Activated T-cell treated with anti-CD3 and anti-CD28 coated beads, Interleukin-2, amount 50 U/mL, for 24 hours (primary cell): ENCODE results near the gene ERF.
"Not testable (repeated sequence)": the region's sequence is repeated elsewhere in the genome, so short reads cannot be mapped to it uniquely, and the experiment has no call there.

Experiments used
- DNase-seq: peaks from one replicate; pipeline ENCODE4 v3.0.0-alpha.2; 2020
- H3K27ac Mint-ChIP-seq: 2 replicates; pipeline ENCODE4 v1.8.0; 2020; ENCODE audit warnings: mild to moderate bottlenecking, mixed read lengths
- H3K27me3 Mint-ChIP-seq: 2 replicates; pipeline ENCODE4 v1.8.0; 2020; ENCODE audit warnings: mixed read lengths
- H3K36me3 Mint-ChIP-seq: 2 replicates; pipeline ENCODE4 v1.8.0; 2020; ENCODE audit warnings: low read depth, mixed read lengths
- H3K4me1 Mint-ChIP-seq: 2 replicates; pipeline ENCODE4 v1.8.0; 2020; ENCODE audit warnings: low read depth, mixed read lengths
- H3K4me3 Mint-ChIP-seq: 2 replicates; pipeline ENCODE4 v1.8.0; 2020; ENCODE audit warnings: mild to moderate bottlenecking, moderate library complexity, mixed read lengths
- H3K9me3 Mint-ChIP-seq: 2 replicates; pipeline ENCODE4 v1.8.0; 2020; ENCODE audit warnings: mixed read lengths

The ERF gene

DNA sequence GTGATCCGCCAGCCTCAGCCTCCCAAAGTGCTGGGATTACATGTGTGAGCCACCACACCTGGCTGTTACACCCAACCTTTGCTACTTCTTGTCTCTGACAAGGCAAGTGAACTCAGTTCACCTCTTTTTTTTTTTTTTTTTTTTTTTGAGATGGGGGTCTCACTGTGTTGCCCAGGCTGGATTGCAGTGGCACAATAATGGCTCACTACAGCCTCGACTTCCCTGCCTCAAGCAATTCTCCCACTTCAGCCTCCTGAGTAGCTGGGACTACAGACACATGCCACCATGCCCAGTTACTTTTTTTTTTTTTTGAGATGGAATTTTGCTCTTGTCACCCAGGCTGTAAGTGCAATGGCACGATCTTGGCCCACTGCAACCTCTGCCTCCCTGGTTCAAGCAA lies 2.9 kb upstream of the ERF start:
- H3K4me3 Mint-ChIP-seq, H3K27me3 Mint-ChIP-seq, H3K9me3 Mint-ChIP-seq, H3K36me3 Mint-ChIP-seq, DNase-seq, H3K27ac Mint-ChIP-seq: not testable (repeated sequence)
- peaks cover 13% of the 10 kb centered on the region for H3K4me1 Mint-ChIP-seq

DNA sequence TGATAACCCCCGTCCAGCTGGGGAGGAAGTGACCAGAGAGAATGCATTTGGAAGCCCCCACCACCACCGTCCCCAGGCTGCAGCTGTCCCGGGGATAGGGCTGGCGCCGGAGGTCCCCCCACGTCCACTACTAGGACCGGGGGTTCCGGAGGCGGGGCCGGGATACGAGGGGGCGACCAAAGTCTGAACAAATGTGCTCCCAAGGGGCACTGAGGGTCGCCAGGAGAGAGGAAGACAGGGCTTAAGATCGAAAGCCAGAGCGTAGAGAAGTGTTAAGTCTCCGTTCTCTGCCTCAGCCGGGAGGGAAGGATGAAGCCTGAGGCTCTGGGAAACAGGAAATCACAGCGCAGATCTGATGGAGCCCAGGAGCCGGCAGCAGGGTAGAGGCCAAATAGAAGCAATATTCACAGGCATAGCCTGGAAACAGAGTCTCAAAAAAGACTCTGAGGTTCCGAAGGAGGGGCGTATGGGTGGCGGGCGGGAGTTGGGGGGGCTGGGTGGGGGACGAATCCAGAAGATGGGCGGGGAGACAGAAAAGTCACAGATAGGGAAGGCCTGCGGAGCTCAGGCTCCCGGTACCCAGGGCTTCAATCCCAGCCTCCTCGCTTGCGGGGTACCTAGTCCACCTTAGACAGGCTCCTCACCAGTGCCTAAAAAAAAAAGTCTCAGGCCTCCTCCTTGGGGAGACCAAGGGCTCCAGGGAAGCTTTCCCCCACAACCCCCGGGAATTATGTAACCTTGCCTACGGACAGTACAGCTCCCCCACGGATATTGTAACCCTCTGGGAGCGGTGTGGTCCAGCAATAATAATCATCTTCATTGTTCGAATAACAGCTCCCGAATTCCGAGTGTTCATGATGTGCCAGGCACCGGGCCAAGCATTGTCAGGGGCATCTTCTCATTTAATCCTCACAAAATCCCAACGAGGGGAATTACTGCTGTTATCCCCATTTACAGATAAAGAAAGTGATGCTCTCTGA lies 1.1 kb upstream of the ERF start:
- H3K4me1 Mint-ChIP-seq, result peaks cover 24% of the 10 kb centered on the region
- no peak for DNase-seq
- H3K36me3 Mint-ChIP-seq, result peaks cover 19% of the 10 kb centered on the region
- peak overlapping the region; percentile 78 for H3K4me3 Mint-ChIP-seq
- peak overlapping the region; percentile 38 for H3K27ac Mint-ChIP-seq
- no peaks in the 10 kb centered on the region for H3K27me3 Mint-ChIP-seq
- H3K9me3 Mint-ChIP-seq, result no peaks in the 10 kb centered on the region

DNA sequence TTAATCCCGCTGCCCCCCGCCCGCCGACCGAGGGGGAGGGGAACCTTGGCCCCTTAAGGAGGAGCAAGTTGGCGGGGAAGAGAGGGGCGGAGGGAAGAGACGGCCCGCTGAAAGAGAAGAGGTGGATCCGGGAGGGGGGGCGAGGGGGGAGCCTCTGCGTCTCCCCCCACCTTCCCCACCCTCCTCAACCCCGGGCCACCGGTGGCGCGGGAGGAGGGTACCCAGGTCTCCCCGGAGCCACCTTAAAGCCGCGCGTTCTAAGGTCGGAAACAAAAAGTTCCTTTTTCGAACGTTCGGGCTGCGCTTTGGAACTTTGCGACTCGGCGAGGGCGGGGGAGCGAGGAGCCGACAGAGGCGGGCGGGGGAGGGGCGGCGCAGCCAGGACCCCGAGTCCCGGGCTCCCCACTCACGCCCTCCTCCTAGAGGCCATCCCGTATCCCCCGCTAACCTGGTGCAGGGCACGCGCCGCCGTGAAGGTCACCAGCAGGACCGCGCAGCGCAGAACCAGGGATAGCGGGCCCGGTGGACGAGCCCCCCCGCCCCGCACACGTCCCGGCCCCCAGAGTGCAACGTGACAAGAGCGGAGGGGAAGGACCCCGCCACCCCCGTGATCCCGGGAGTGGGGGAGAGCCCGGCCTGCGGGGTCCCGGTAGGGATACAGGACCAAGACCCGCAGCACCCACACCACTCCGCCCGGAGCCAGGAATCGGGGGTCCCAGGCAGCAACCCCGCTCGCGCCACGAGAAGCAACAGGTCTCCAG lies 659 bp downstream of the ERF start:
- Mint-ChIP-seq H3K9me3 (no peaks in the 10 kb centered on the region), H3K4me1 (peaks cover 36% of the 10 kb centered on the region), H3K4me3 (peak overlapping the region; percentile 78), H3K36me3 (peaks cover 35% of the 10 kb centered on the region), H3K27me3 (no peaks in the 10 kb centered on the region), H3K27ac (peak overlapping the region; percentile 86)
- DNase-seq, result peak; percentile 86

DNA sequence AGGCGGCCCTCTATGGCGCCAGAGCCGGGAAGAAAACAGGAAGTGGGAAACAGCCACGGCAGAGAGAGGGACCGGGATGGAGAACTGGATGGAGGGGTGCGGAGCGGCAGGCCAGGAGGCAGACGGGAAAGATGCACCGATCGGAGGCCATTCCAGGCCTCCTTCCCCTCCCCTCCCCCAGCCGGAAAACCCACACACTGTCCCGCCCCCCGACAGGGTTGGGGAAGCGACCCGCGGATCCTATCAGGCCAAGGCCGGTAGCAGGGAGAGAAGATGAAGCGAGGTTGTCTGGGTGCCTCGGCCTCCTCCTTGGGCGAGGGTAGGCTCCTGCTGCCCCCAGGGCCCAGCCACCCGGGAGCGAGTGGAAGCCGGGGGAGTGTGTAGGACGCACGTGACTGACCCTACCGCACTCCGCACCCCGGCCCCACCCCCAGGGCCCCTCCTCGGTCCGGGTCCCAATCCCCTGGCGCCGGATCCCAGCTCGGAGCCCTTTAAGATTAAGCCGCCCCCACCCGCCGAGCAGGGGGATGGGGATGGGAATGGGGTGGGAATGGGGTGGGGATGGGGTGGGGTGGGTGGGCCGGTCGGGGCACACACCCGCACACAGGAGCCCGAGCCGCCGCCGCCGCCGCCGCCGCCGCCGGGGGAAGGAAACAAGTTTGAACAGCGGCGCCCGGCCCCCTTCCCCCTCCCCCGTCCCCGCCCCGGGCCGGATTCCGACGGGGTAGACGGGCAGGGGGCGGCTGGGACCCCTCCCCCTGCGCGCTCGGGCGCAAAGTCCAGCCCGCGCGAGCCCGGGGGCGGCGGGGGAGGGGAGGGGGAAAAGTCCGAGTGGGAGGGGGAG lies 1.5 kb downstream of the ERF start:
- Mint-ChIP-seq H3K27me3 (no peaks in the 10 kb centered on the region), H3K4me3 (peak overlapping the region; percentile 96), H3K9me3 (no peaks in the 10 kb centered on the region), H3K27ac (peak overlapping the region; percentile 98), H3K36me3 (peaks cover 43% of the 10 kb centered on the region), H3K4me1 (peaks cover 36% of the 10 kb centered on the region)
- DNase-seq, result peak; percentile 77

DNA sequence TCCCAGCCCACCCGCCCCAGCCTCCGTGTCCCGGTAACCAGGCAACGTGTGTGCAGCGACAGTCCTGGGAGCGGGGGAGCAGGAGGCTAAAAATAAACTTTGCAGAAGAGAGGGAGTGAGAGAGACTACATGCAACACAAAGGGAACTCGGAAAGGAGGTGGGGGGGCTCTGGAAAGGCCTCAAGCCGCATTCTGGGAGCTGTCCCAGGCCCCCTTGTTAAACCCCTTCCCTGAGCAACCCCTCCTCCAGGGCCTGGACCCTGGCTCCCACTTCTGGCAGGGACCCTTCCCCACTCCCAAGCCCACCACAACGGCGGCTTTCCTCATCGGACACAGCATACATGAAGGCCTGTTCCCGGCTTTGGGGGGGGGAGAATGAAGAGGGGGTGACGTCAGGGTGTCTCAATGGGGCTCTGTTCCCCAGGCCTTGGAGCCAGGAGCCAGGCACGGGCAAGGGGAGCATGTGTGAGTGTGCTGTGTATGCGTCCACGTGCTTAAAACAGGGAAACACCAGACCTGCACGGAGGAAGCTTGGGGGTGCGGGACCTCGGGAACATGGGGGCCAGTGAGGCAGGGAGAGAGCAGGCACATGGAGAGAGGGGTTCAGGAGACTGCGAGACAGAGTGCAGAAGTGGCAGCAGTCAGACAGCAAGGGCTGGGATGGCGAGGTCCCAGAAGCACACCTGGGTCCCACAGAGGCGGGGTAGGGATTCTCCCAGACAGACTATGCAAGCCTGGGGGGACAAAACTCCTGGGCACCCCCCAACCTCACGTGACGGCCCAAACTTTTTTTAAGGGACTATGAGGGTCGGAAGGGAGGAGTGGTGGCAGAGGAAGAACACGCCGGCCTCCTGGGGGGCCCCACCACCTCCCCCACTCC lies 2.3 kb downstream of the ERF start:
- Mint-ChIP-seq H3K27me3 (no peaks in the 10 kb centered on the region), H3K4me1 (peaks cover 36% of the 10 kb centered on the region), H3K9me3 (no peaks in the 10 kb centered on the region), H3K4me3 (peak overlapping the region; percentile 96), H3K27ac (peak overlapping the region; percentile 98), H3K36me3 (peaks cover 43% of the 10 kb centered on the region)
- no peak for DNase-seq

DNA sequence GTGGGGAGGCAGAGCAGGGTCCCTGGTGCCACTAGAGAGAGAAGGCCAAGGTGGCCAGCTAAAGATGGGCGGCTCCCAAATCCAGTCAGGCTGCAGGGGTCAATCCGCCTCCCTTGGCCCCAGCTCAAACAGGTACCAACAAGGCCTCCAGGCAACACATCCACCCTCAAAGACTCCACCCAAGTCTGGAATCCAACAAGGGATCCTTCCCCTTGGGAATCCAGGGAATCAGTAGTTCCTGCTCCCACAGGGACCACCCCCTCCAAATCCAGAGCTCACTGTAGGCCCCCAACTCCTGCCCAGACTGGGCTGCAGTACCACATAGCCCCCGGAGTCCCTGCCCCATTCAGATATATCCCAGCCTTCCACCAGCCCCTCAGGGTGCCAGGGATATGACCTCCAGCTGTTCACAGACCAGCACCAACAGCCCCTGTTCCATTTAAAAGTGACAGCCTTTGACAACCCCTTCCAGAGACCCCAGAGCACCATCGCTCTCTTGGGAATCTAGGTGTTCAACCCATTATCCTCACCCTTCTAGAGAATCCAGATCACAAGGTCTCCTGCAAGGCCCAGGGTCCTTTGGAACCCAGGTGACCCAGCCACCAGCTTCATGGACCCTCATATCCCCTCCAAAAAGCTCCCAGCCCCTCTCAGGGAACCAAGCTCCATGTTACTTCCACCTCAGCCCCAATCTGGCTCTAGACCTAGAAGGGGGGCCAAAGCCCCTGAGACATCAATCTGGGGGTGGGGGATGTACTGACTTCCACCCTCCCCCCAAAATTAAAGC lies 3.2 kb downstream of the ERF start:
- Mint-ChIP-seq H3K9me3 (no peaks in the 10 kb centered on the region), H3K4me3 (peak overlapping the region; percentile 96), H3K4me1 (peaks cover 40% of the 10 kb centered on the region), H3K27me3 (no peaks in the 10 kb centered on the region), H3K27ac (peak overlapping the region; percentile 98), H3K36me3 (peaks cover 47% of the 10 kb centered on the region)
- DNase-seq, result no peak

DNA sequence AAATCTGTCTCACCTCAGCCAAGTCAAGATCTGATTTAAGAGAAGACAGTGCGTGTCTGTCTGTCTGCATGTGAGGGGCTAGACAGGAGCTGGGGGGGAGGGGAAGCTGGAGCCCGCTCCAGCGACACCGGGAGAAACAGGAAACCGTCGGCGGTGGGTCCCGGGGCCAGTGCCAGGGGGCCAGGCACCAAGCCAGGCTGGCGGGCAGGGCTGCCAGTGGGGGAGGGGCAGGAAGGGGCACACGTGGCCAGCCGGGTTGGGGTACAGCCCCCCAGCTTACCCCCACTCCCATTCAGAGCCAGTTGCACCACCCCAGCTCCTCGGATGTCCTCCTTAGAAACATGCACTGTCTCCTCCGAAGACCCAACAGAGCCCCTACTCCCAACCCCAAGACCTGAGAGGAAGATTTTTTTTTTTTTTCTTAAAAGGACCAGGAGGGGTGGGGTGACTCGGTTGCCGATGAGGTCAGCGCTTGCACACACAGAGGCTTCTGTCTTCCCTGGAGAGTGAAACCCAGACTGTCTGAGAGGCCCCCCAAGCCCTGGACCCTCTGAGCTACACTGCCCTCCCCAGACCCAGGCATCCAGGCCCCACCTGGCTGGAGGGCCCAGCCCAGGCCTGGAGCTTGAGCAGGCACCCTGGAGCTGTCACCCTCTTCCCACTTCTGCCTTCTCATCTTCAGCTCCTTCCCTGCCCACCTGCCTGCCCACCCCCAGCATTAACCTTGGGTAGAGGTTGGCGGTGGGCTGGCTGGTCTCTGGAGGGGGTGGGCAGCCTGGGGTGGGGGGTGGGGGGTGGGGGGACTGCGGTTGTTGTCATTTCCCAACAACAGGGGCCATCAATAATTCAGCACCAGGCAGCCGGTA lies 4.0 kb downstream of the ERF start:
- H3K9me3 Mint-ChIP-seq, result no peaks in the 10 kb centered on the region
- H3K4me1 Mint-ChIP-seq, result peaks cover 41% of the 10 kb centered on the region
- H3K4me3 Mint-ChIP-seq, result peak overlapping the region; percentile 61
- H3K27ac Mint-ChIP-seq, result peak overlapping the region; percentile 98
- H3K27me3 Mint-ChIP-seq, result no peaks in the 10 kb centered on the region
- no peak for DNase-seq
- H3K36me3 Mint-ChIP-seq, result peaks cover 53% of the 10 kb centered on the region

DNA sequence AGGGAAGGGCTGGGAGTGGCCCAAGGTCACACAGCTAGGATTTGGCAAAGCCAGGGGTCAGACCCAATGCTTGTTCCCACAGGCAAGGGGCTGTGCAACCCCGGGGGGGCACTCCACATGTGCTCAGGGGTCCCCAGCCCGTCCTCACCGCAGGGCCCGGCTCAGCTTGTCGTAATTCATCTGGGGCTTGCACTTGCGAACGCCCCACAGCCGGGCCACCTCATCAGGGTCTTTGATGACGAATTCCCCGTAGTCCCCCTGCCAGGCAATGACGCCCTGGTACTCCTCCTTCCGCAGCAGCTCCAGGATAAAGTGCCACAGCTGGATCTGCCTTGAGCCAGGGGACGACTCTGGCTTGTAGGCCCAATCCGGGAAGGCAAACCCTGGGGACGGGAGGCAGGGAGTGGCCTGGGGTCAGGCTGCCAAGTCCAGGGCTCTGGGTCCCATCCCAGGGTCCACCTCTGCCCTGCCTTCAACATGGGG lies 4.7 kb downstream of the ERF start:
- no peak for DNase-seq
- Mint-ChIP-seq H3K27me3 (no peaks in the 10 kb centered on the region), H3K9me3 (no peaks in the 10 kb centered on the region), H3K4me1 (peaks cover 43% of the 10 kb centered on the region), H3K27ac (peak overlapping the region; percentile 87), H3K4me3 (peak overlapping the region; percentile 61), H3K36me3 (peaks cover 53% of the 10 kb centered on the region)

DNA sequence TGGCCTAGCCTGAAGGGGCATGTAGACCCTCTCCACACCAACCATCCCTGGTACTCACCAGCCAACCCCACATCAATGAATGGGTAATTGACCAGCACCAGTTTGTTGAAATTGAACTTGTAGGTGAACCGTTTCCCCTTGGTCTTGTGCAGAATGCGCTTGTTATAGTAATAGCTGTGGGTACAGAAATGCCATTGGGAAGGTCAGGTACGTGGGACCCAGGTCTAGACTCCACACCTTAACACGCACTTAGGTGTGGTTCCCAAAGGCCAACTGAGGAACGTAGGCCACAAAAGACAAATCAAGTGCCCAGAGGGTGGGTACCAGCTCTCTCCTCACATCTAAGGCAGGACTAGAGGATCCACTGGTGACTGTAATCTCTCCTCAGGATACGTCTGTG lies 5.2 kb downstream of the ERF start:
- peaks cover 53% of the 10 kb centered on the region for H3K36me3 Mint-ChIP-seq
- H3K27me3 Mint-ChIP-seq, result no peaks in the 10 kb centered on the region
- H3K9me3 Mint-ChIP-seq, result no peaks in the 10 kb centered on the region
- peaks cover 47% of the 10 kb centered on the region for H3K4me1 Mint-ChIP-seq
- H3K27ac Mint-ChIP-seq, result peak overlapping the region; percentile 87
- no peak overlapping the region for H3K4me3 Mint-ChIP-seq
- no peak for DNase-seq

DNA sequence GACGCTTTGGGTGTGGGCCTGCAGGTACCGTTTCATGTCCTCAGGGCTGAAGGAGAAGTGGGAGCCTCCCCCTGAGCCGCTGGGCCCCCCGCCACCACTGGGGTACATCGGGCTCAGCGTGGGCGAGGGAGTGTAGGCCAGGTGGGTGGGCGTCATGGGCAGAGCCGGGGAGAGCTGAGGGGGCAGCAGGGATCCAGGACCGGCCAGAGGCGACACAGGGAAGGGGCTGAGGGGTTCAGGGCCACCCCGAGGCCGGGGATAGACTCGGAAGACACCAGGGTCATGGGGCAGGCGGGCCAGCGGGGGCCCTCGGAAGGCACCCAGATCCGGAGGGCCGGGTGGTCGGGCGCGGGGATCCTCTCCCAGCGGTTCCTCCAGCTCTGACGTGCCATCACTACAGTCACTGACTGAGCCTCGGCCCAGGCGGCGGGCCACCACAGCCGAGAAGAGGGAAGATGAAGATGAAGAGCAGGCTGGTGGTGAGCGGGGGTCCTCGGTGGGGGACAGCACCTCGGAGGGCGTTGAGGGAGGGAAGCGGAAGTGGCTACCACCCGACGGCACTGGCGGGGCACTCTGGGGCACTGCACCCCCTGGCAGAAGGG lies 5.7 kb downstream of the ERF start:
- Mint-ChIP-seq H3K9me3 (no peaks in the 10 kb centered on the region), H3K4me3 (no peak overlapping the region), H3K4me1 (peaks cover 51% of the 10 kb centered on the region), H3K36me3 (peaks cover 56% of the 10 kb centered on the region), H3K27ac (peak overlapping the region; percentile 74), H3K27me3 (no peaks in the 10 kb centered on the region)
- DNase-seq, result no peak

DNA sequence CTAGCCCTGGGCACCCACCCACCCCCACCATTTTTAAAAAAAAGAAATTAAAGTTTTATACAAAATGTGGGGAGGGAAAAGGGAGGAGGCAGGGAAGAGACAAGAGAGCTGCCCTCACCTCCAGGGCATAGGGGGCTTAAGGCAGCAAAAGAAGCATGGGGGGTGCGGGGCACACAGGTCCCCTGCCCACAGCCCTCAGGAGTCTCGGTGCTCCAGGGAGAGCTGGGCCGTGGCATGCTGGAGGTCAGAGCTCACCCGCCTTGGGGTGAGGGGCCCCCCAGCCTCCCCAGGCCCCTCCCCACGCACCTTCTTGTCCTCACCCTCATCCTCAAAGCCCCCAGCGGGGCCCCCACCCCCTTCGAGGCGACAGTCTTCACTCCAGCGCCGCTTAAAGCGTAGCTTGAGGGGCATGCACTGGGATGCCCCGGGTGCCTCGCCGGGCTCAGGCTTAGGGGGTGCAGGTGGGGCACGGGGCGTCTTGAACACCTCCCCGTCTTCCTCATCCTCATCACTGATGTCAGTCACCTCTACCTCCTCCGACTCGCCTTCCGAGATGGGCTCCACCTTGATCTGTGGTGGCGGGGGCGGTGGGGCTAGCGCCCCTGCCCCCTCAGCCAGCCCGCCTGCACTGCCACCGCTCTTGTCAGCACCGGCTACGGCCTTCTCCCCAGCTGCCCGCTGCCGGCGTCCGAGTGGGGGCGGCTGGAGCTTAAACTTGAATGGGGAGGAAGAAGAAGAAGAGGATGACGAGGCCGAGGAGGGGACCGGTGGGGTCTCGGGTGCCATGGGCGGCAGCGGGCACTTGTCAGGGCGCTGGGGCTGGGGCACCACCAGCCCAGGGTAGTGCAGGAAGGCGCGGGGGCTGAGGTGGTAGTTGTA lies 6.4 kb downstream of the ERF start:
- H3K4me3 Mint-ChIP-seq, result no peak overlapping the region
- H3K4me1 Mint-ChIP-seq, result peaks cover 52% of the 10 kb centered on the region
- peak overlapping the region; percentile 37 for H3K27ac Mint-ChIP-seq
- H3K36me3 Mint-ChIP-seq, result peaks cover 59% of the 10 kb centered on the region
- DNase-seq, result no peak
- H3K27me3 Mint-ChIP-seq, result no peaks in the 10 kb centered on the region
- no peaks in the 10 kb centered on the region for H3K9me3 Mint-ChIP-seq
